ENCODE data around the gene MGME1. TPM values are rescaled to one million over a fixed set of nuclear protein-coding genes. Genes with fewer than 3 reads are reported as not detected.
A peak's percentile ranks its signal among the peaks of the same experiment; 100 is the strongest.

The MGME1 gene
- total and polyA plus RNA-seq, 4 donors, result 10.1 to 19.1 (median 11.5) TPM

GRCh38 chr20:17969278-17969883, 563 bp downstream of the MGME1 start:
- Histone ChIP-seq H3K9ac (ENCODE audit: insufficient read depth in 1 of 2, low read length in 2 of 2) (peak overlapping the region; percentile 31 to 99), H3K9me3 (ENCODE audit: control insufficient read depth in 4 of 4, insufficient read depth in 3 of 4, low read length in 3 of 4) (no peaks in the 10 kb centered on the region), H3K4me1 (ENCODE audit: control insufficient read depth in 5 of 5, insufficient read depth in 5 of 5, low read length in 5 of 5) (peaks cover 8 to 67% (median 31%) of the 10 kb centered on the region in 5 donors), H3K27me3 (ENCODE audit: control insufficient read depth in 3 of 3, insufficient read depth in 3 of 3, low read length in 2 of 3) (no peaks in the 10 kb centered on the region), H3K27ac (ENCODE audit: low read depth in 1 of 2, low read length in 1 of 2) (peak overlapping the region; percentile 93 to 96), H3K36me3 (ENCODE audit: control insufficient read depth in 4 of 4, insufficient read depth in 4 of 4, low read length in 4 of 4) (peaks cover 0 to 6% (median 0%) of the 10 kb centered on the region in 4 donors), H3K4me3 (peak overlapping the region; percentile 81)
- ATAC-seq (ENCODE audit: insufficient read depth, low FRiP score) (peak; percentile 8), DNase-seq (peak in 2 of 3 donors; percentile 71 to 76)
- WGBS, 2 donors, result 0 to 1% methylated on average over 28 of the region's 28 CpGs
- no peak for TF ChIP-seq CTCF (IDR thresholded peaks at IDR 0.05; ENCODE audit: control extremely low read depth, extremely low read depth)

GRCh38 chr20:17969884-17970409, 1.1 kb downstream of the MGME1 start:
- no peak for TF ChIP-seq CTCF (IDR thresholded peaks at IDR 0.05; ENCODE audit: control extremely low read depth, extremely low read depth)
- 7% methylated on average over 9 of the region's 9 CpGs for WGBS, 2 donors
- Histone ChIP-seq H3K9ac (ENCODE audit: insufficient read depth in 1 of 2, low read length in 2 of 2) (peak overlapping the region; percentile 31 to 99), H3K4me1 (ENCODE audit: control insufficient read depth in 5 of 5, insufficient read depth in 5 of 5, low read length in 5 of 5) (peaks cover 6 to 61% (median 30%) of the 10 kb centered on the region in 5 donors), H3K27ac (ENCODE audit: low read depth in 1 of 2, low read length in 1 of 2) (peak overlapping the region; percentile 86 to 93), H3K9me3 (ENCODE audit: control insufficient read depth in 4 of 4, insufficient read depth in 3 of 4, low read length in 3 of 4) (no peaks in the 10 kb centered on the region), H3K36me3 (ENCODE audit: control insufficient read depth in 4 of 4, insufficient read depth in 4 of 4, low read length in 4 of 4) (peaks cover 0 to 6% (median 0%) of the 10 kb centered on the region in 4 donors), H3K4me3 (peak overlapping the region; percentile 81), H3K27me3 (ENCODE audit: control insufficient read depth in 3 of 3, insufficient read depth in 3 of 3, low read length in 2 of 3) (no peaks in the 10 kb centered on the region)
- DNase-seq (peak in 2 of 3 donors; percentile 27 to 65), ATAC-seq (ENCODE audit: insufficient read depth, low FRiP score) (no peak)

GRCh38 chr20:17971300-17972013, 2.6 kb downstream of the MGME1 start:
- H3K27me3 ChIP-seq (ENCODE audit: control insufficient read depth in 3 of 3, insufficient read depth in 3 of 3, low read length in 2 of 3), result no peaks in the 10 kb centered on the region
- no peak overlapping the region for H3K4me3 ChIP-seq
- H3K9ac ChIP-seq (ENCODE audit: insufficient read depth in 1 of 2, low read length in 2 of 2), result peak overlapping the region; percentile 4 to 65
- no peak for TF ChIP-seq CTCF (IDR thresholded peaks at IDR 0.05; ENCODE audit: control extremely low read depth, extremely low read depth)
- peaks cover 0 to 46% (median 15%) of the 10 kb centered on the region in 5 donors for H3K4me1 ChIP-seq (ENCODE audit: control insufficient read depth in 5 of 5, insufficient read depth in 5 of 5, low read length in 5 of 5)
- DNase-seq, result peak; percentile 18 to 62 (median 54)
- no peaks in the 10 kb centered on the region for H3K9me3 ChIP-seq (ENCODE audit: control insufficient read depth in 4 of 4, insufficient read depth in 3 of 4, low read length in 3 of 4)
- H3K36me3 ChIP-seq (ENCODE audit: control insufficient read depth in 4 of 4, insufficient read depth in 4 of 4, low read length in 4 of 4), result peaks cover 0 to 6% (median 4%) of the 10 kb centered on the region in 4 donors
- 54 to 76% methylated on average over 7 of the region's 7 CpGs for WGBS, 2 donors
- no peak for ATAC-seq (ENCODE audit: insufficient read depth, low FRiP score)
- H3K27ac ChIP-seq (ENCODE audit: low read depth in 1 of 2, low read length in 1 of 2), result peak overlapping the region; percentile 46 to 68

Measured in lung (tissue), 12 donors.